ENCODE measurements around the gene CACNA2D1. TPM values are rescaled to one million over a fixed set of nuclear protein-coding genes. Genes with fewer than 3 reads are reported as not detected.
"Not testable (repeated sequence)": the region's sequence is repeated elsewhere in the genome, so short reads cannot be mapped to it uniquely, and the experiment has no call there.

Gene CACNA2D1
- total and polyA plus RNA-seq, 5 experiments from 2014 or later: not detected

GRCh38 chr7:82152858-82153257 lies 290.7 kb downstream of the CACNA2D1 start:
- H3K27ac Mint-ChIP-seq: no peak overlapping the region
- POLR2A ChIA-PET: interaction anchor here (0.5 kb wide), 1 partner anchor 1280 kb away, joined by 5 read pairs; no protein-coding TSS in a partner anchor
- no peaks in the 10 kb centered on the region for H3K36me3 Mint-ChIP-seq
- H3K4me1 Mint-ChIP-seq: no peaks in the 10 kb centered on the region
- H3K27me3 Mint-ChIP-seq: no peaks in the 10 kb centered on the region
- no peak overlapping the region for H3K4me3 Mint-ChIP-seq
- H3K9me3 Mint-ChIP-seq: peaks cover 0 to 4% (median 0%) of the 10 kb centered on the region in 9 donors
- ATAC-seq (no peak), DNase-seq (no peak)

DNA sequence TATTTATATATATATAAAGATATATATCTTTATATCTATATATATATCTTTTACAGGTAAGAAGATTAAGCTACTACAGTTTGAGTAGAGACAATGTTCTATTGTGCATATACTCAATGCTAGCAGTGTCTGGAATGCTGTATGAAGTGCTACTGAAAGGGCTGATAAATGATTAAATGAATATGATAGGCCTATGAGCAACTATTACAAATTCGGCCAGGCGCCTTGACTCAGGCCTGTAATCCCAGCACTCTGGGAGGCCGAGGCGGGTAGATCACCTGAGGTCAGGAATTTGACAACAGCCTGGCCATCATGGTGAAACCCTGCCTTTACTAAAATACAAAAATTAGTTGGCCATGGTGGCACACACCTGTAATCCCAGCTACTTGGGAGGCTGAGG lies 297.1 kb downstream of the CACNA2D1 start:
- no peak overlapping the region for H3K27ac Mint-ChIP-seq
- H3K4me3 Mint-ChIP-seq: no peak overlapping the region
- no peaks in the 10 kb centered on the region for H3K4me1 Mint-ChIP-seq
- H3K9me3 Mint-ChIP-seq: peaks cover 0 to 4% (median 0%) of the 10 kb centered on the region in 9 donors
- no peak for ATAC-seq
- H3K27me3 Mint-ChIP-seq: no peaks in the 10 kb centered on the region
- no peak for DNase-seq
- H3K36me3 Mint-ChIP-seq: no peaks in the 10 kb centered on the region
- POLR2A ChIA-PET: no interaction called here

DNA sequence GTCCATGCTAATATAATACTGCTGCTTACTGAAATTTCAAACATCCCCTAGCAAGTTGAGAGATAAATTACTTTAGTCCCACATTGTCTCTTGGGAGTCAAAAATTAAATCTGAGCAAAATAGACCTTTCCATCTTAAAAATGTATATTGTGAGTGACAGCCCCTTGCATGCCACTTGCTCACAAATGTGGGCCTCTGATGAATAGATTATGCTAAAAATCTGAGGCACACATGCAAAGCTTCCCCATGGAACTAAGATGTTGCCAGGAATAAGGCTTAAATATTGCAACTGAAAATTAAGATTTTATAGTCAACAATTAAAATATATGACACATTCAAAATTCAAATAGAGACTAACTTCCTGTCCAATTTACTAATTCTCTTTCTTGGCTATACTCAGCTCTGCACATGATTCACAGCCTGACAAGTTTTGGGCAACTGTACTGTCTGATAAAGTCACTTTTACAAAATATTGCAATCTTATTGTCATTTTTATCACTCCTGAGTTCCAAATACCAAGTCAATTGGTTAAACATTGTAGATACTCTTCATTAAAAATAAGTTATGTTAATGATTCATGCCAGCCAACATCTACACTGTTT lies 301.2 kb downstream of the CACNA2D1 start:
- POLR2A ChIA-PET: no interaction called here
- Mint-ChIP-seq H3K9me3 (no peaks in the 10 kb centered on the region), H3K27ac (no peak overlapping the region), H3K4me3 (no peak overlapping the region), H3K4me1 (no peaks in the 10 kb centered on the region), H3K36me3 (no peaks in the 10 kb centered on the region), H3K27me3 (no peaks in the 10 kb centered on the region)
- DNase-seq: no peak
- no peak for ATAC-seq

- H3K9me3 Mint-ChIP-seq: no peaks in the 10 kb centered on the region
- H3K36me3 Mint-ChIP-seq: no peaks in the 10 kb centered on the region
- no peak for DNase-seq
- no peak overlapping the region for H3K4me3 Mint-ChIP-seq
- no peaks in the 10 kb centered on the region for H3K4me1 Mint-ChIP-seq
- POLR2A ChIA-PET: interaction anchor here (0.7 kb wide), 1 partner anchor 75 kb away, joined by 4 read pairs; no protein-coding TSS in a partner anchor
- H3K27me3 Mint-ChIP-seq: no peaks in the 10 kb centered on the region
- no peak for ATAC-seq
- H3K27ac Mint-ChIP-seq: no peak overlapping the region
These were observed 302.1 kb downstream of the CACNA2D1 start for GRCh38 chr7:82141427-82141826.

DNA sequence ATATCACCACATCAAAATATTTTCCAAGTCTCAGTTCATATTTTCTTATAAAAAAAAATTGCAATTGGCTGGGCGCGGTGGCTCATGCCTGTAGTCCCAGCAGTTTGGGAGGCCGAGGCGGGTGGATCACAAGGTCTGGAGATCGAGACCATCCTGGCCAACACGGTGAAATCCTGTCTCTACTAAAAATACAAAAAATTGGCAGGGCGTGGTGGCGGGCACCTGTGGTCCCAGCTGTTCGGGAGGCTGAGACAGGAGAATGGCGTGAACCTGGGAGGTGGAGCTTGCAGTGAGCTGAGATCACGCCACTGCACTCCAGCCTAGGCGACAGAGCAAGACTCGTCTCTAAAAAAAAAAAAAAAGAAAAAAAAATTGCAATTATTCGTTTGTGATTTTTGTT lies 303.0 kb downstream of the CACNA2D1 start:
- not testable (repeated sequence) for H3K4me1 Mint-ChIP-seq, H3K4me3 Mint-ChIP-seq, H3K36me3 Mint-ChIP-seq, DNase-seq, H3K27ac Mint-ChIP-seq, ATAC-seq, H3K9me3 Mint-ChIP-seq, H3K27me3 Mint-ChIP-seq
- POLR2A ChIA-PET: interaction anchor here (0.7 kb wide), 1 partner anchor 76 kb away, joined by 4 read pairs; no protein-coding TSS in a partner anchor

DNA sequence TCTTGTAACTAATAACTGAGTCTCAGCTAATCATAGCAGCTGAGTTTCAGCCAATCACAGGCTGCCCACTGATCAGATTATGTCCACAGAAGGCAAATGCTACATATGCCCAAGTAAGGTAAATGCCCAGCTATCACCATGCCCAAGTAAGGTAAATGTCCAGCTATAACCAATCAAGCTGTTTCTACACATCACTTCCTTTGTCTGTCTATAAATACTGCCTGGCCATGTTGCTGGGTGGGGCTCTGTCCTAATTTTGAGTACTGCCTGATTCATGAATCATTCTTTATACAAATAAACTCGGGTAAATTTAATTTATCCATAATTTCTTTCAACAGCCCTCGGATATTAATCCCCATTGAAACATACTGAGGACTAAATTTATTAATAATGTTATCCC lies 312.4 kb downstream of the CACNA2D1 start:
- no peaks in the 10 kb centered on the region for H3K36me3 Mint-ChIP-seq
- POLR2A ChIA-PET: no interaction called here
- H3K27me3 Mint-ChIP-seq: no peaks in the 10 kb centered on the region
- H3K4me1 Mint-ChIP-seq: no peaks in the 10 kb centered on the region
- ATAC-seq (no peak), DNase-seq (no peak)
- no peak overlapping the region for H3K27ac Mint-ChIP-seq
- H3K4me3 Mint-ChIP-seq: no peak overlapping the region
- H3K9me3 Mint-ChIP-seq: peaks cover 0 to 6% (median 0%) of the 10 kb centered on the region in 9 donors

DNA sequence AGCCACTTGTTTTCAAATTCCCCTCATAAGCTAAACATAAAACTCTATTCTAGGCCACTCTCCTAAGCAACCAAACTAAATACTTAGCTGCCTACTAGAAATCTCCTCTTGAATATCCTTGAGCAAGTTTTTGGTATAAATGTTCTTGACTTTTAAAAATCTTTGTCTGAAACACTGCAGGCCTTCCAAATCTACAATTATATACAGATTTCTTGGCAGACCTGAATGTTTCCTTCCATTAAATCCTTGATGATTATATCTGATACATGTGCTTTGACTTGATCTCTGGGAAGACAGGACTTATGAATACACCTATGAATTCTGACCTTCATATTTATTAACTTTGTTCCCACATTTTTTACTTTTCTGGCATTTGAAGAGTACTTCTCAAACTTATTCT lies 314.5 kb downstream of the CACNA2D1 start:
- Mint-ChIP-seq H3K9me3 (peaks cover 0 to 9% (median 3%) of the 10 kb centered on the region in 9 donors), H3K27me3 (no peaks in the 10 kb centered on the region), H3K27ac (no peak overlapping the region), H3K4me3 (no peak overlapping the region), H3K4me1 (no peaks in the 10 kb centered on the region), H3K36me3 (no peaks in the 10 kb centered on the region)
- POLR2A ChIA-PET: no interaction called here
- ATAC-seq (no peak), DNase-seq (no peak)

DNA sequence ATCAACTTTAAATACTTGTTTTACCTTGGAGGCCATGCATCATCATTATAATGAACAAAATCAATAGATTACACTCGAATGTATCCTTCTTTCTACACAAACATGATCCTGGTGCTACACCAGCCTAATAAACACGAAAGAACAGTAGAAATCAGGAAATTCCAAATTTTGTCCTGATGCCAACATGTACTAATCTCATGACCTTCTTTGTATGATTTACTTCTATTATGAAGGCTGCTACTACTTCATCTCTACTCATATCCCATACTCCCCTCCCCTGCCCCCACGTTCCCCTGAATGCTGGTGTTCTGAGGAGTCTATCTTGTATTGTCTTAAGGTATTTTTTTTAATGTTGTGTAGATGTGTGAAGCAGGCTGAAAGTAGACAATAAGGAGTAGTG lies 315.0 kb downstream of the CACNA2D1 start:
- no peak for DNase-seq
- Mint-ChIP-seq H3K27me3 (no peaks in the 10 kb centered on the region), H3K4me3 (no peak overlapping the region), H3K9me3 (peaks cover 0 to 9% (median 3%) of the 10 kb centered on the region in 9 donors), H3K36me3 (no peaks in the 10 kb centered on the region), H3K27ac (no peak overlapping the region), H3K4me1 (no peaks in the 10 kb centered on the region)
- no peak for ATAC-seq
- POLR2A ChIA-PET: no interaction called here

GRCh38 chr7:82126576-82126975 lies 317.0 kb downstream of the CACNA2D1 start:
- Mint-ChIP-seq H3K27me3 (no peaks in the 10 kb centered on the region), H3K27ac (no peak overlapping the region), H3K9me3 (peaks cover 0 to 9% (median 3%) of the 10 kb centered on the region in 9 donors), H3K36me3 (no peaks in the 10 kb centered on the region), H3K4me3 (no peak overlapping the region), H3K4me1 (no peaks in the 10 kb centered on the region)
- no peak for ATAC-seq
- DNase-seq: no peak
- POLR2A ChIA-PET: no interaction called here

GRCh38 chr7:82124445-82124844 lies 319.1 kb downstream of the CACNA2D1 start:
- no peak overlapping the region for H3K4me3 Mint-ChIP-seq

GRCh38 chr7:82122275-82122674 lies 321.3 kb downstream of the CACNA2D1 start:
- no peaks in the 10 kb centered on the region for H3K36me3 Mint-ChIP-seq
- DNase-seq (no peak), ATAC-seq (no peak)
- H3K9me3 Mint-ChIP-seq: peaks cover 0 to 9% (median 4%) of the 10 kb centered on the region in 9 donors
- H3K4me3 Mint-ChIP-seq: no peak overlapping the region
- POLR2A ChIA-PET: no interaction called here
- H3K27ac Mint-ChIP-seq: no peak overlapping the region
- no peaks in the 10 kb centered on the region for H3K27me3 Mint-ChIP-seq
- H3K4me1 Mint-ChIP-seq: no peaks in the 10 kb centered on the region

More at GRCh38 chr7:82124445-82124844, 319.1 kb downstream of the CACNA2D1 start:
- POLR2A ChIA-PET: no interaction called here
- Mint-ChIP-seq H3K27me3 (no peaks in the 10 kb centered on the region), H3K36me3 (no peaks in the 10 kb centered on the region), H3K4me1 (no peaks in the 10 kb centered on the region), H3K9me3 (peaks cover 0 to 9% (median 3%) of the 10 kb centered on the region in 9 donors), H3K27ac (no peak overlapping the region)
- DNase-seq (no peak), ATAC-seq (no peak)

DNA sequence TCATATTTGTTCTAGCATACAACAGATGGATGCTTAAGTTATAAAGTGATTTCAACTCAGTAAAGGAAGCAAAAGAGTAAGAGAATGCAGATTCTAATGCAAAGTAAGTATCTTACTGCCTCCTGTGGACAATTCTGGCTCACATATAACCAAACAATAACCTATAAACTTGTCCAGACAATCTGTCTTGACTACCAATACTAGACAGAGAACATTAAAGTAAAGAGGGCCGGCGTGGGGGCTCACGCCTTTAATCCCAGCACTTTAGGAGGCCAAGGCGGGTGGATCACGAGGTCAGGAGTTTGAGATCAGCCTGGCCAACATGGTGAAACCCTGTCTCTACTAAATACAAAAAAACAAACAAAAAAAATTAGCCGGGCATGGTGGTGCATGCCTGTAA lies 329.3 kb downstream of the CACNA2D1 start:
- peaks cover 0 to 4% (median 0%) of the 10 kb centered on the region in 9 donors for H3K9me3 Mint-ChIP-seq
- no peak overlapping the region for H3K27ac Mint-ChIP-seq
- H3K27me3 Mint-ChIP-seq: no peaks in the 10 kb centered on the region
- H3K4me3 Mint-ChIP-seq: no peak overlapping the region
- POLR2A ChIA-PET: no interaction called here
- no peaks in the 10 kb centered on the region for H3K4me1 Mint-ChIP-seq
- DNase-seq: no peak
- no peaks in the 10 kb centered on the region for H3K36me3 Mint-ChIP-seq
- no peak for ATAC-seq

DNA sequence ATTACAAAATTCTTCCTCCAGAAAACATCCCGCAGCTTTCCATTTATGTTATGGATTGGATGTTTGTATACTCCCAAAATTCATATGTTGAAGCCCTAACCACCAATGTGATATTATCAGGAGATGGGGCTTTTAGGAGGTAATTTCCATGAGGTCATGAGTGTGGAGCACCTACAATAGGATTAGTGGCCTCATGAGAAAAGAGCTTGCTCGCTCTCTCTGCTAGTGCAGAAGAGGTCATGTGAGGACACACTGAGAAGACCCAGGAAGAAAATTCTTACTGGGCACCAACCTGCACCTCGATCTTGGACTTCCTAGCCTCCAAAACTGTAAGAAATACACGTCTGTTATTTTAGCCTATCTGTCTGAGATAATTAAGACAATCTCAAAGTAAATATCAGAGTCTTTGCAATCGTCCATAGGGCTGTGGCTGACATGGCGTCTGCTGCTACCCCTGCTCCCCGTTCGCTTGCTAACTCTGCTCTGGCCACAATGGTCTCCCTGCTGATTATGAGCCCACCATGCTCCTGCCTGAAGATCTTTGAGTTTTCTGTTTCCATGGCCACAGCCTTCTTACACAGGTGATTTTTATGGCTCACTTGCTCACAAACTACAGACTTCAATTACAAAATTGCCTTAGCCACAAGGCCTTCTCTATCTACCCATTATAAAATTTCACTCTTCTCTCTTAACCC lies 333.3 kb downstream of the CACNA2D1 start:
- Mint-ChIP-seq H3K9me3 (no peaks in the 10 kb centered on the region), H3K4me3 (no peak overlapping the region), H3K27ac (no peak overlapping the region), H3K27me3 (no peaks in the 10 kb centered on the region), H3K36me3 (no peaks in the 10 kb centered on the region), H3K4me1 (no peaks in the 10 kb centered on the region)
- ATAC-seq (no peak), DNase-seq (no peak)
- POLR2A ChIA-PET: no interaction called here

- POLR2A ChIA-PET: no interaction called here
These were observed 334.3 kb downstream of the CACNA2D1 start for GRCh38 chr7:82109288-82109687.

More at GRCh38 chr7:82109288-82109687, 334.3 kb downstream of the CACNA2D1 start:
- Mint-ChIP-seq H3K36me3 (no peaks in the 10 kb centered on the region), H3K27me3 (no peaks in the 10 kb centered on the region), H3K27ac (no peak overlapping the region), H3K4me1 (no peaks in the 10 kb centered on the region), H3K4me3 (no peak overlapping the region), H3K9me3 (peaks cover 0 to 3% (median 0%) of the 10 kb centered on the region in 9 donors)
- no peak for DNase-seq
- ATAC-seq: no peak

Measured in naive thymus-derived CD8-positive, alpha-beta T cell (primary cell).